ENCODE data around the gene OOEP.

Gene OOEP

DNA sequence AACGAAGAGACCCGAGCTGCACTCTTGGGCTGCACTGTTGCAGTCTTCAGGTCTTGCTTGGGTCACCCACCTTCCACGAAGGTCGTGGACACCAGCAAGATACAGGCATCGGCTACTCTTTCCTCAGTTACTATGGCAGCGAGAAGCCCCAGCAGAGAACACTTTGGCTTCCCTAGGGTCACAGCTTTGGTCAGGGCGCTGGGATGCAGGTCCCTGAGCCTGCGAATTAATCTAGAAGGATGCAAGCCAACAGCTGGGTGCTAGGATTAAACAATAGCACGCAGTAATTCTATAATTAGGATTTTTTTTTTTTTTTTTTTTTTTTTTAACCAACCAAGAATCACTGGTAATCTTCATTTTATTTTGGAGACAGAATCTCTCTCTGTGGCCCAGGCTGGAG, 5.1 kb downstream of the OOEP start:
- no peak for DNase-seq (ENCODE audit: low read depth)

DNA sequence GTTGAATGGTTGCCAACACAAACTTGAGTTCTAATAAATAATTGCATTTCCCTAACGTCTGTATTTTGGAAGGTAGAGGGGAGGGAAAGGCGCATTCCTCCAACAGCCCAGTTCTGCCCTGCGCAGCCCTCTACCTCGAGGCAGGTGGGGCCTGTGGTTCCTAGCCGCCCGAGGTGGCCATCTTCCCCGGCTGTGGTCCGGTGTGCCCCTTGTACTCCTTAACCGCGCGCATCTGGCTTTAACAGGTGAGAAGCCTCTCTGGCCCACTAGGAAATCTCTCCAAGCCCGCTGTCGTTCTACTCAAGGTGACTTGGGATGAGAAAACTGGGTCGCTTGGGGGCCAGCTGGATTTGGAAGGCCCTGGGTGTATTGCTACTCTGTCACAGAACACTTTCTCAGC, 5.6 kb downstream of the OOEP start:
- DNase-seq (ENCODE audit: low read depth) = no peak

DNA sequence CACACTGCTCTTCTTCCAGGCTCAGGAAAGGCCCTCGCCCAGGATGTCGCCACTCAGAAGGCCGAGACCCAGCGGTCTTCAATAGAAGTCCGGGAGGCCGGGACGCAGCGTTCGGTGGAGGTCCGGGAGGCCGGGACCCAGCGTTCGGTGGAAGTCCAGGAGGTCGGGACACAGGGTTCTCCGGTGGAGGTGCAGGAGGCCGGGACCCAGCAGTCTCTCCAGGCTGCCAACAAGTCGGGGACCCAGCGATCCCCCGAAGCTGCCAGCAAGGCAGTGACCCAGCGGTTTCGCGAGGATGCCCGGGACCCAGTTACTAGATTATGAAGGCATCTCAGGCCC, 6.2 kb downstream of the OOEP start:
- DNase-seq (ENCODE audit: low read depth) = no peak

DNA sequence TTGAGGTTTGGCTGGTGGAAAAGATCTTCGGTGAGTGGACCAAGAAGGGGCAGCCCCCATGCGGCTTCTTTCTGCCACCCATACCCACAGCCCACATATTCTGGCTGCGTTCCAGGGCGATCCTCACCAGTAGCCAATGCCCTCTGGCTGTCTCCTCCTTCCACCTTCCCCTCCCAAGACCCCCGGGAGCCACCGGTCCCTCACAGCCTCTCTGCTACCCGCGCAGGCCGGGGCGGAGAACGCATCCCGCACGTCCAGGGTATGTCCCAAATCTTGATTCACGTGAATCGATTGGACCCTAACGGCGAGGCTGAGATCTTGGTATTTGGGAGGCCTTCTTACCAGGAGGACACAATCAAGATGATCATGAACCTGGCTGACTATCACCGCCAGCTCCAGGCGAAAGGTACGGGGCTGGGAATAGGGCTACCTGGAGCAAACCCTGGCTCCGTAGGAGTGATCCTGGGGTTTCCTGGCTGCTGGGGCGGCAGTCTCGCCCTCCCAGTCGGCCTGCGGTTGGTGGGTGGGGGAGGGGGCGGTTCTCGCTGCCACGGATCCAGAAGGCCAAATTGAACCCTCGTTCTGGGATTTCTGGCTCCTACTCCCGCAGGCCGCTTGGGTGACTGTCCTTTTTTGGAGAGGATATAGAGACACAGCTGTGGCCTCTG, 6.7 kb downstream of the OOEP start:
- no peak for DNase-seq (ENCODE audit: low read depth)

DNA sequence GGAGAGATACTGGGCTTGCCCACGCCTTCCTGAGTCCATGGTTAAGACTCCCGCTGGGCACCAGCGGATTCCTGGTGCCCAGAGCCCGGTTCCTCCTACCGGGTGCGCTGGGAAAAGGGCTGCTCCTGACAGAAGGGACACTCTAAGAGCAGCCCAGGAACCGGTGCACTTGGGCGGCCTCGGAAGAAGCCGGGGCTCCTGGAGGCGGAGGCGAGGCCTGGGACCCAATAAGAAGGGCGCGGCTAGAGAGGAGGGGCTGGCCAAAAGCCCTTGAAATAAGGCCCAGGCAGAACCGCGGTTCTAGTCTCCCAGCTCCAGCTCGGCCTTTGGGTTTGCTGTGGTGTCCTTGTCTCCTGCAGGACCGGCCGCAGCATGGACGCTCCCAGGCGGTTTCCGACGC, 7.3 kb downstream of the OOEP start, which contains the start of gene KHDC3L:
Gene KHDC3L, plus strand, starts transcription at position 301 of the 400 bp plus-strand sequence. Its CDS starts 72 bp downstream, at position 373.
- DNase-seq (ENCODE audit: low read depth) = no peak

DNA sequence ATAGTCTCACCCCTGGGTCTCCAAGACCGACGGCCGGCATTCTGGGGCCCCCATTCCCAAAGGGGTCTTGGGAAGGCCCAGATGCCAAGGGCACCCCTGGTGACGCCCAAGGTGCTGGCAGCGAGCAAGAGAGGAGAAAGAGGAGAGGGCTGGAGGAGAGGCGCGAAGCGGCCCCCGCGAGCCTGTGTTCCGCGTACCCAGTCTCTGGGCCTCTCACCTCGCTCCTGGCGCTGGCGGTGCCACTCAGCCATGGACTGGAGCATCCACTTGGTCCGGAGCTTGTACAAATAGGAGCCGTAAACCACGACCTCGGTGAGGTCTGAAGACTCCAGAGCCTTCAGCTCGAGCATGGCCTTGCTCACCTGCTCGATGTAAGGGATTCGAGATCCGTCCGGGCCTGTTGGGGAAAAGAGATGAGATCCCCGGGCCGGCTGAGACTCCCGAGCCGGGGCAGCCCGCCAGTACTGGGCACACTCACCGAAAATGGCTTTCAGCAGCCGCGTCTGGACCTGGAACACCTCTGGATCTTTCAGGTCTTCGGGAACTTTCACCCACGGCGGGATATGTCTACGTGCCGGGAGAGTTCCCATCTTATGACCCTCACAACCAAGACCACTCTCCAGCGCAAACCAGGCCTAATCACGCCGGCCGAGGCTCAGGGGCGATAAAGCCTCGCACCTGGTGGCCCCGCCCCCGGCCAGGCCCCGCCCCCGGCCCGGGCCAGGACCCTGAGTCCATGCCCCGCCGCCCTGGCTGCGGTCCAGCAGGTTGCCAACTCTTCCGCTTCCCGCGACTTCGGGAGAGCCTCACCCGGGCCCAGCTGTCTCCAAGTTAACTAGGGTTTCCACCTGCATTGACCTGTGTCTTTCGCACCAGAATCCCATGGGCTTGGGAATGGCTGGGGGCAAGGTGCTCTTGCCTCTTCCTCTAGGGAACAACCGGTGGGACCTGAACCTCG, 15.8 kb downstream of the OOEP start, which contains the start of gene DPPA5:
Gene DPPA5, minus strand, starts transcription at position 641 of the 958 bp plus-strand sequence. Its CDS starts 51 bp downstream, at position 590.
- DNase-seq (ENCODE audit: low read depth) = no peak

DNA sequence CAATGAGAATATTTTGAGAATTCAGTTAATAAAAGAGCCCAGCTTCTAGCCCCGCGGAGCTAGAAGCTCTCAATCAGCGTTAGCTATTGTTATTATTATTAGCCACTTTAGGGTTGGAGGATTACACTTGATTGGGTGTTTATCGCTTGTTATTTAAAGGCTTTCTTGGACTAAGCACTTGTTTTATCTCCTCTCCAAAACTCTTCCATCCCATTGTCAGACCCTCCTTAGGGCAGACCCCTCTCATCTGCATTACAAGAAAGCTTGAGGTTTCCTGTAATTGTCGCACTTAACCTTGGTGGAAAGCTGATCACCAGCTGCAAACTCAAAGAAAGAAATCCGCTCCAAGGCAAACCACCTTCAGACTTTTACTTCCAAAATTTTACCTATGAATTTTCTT, 20.4 kb downstream of the OOEP start:
- no peak for DNase-seq (ENCODE audit: low read depth)

DNA sequence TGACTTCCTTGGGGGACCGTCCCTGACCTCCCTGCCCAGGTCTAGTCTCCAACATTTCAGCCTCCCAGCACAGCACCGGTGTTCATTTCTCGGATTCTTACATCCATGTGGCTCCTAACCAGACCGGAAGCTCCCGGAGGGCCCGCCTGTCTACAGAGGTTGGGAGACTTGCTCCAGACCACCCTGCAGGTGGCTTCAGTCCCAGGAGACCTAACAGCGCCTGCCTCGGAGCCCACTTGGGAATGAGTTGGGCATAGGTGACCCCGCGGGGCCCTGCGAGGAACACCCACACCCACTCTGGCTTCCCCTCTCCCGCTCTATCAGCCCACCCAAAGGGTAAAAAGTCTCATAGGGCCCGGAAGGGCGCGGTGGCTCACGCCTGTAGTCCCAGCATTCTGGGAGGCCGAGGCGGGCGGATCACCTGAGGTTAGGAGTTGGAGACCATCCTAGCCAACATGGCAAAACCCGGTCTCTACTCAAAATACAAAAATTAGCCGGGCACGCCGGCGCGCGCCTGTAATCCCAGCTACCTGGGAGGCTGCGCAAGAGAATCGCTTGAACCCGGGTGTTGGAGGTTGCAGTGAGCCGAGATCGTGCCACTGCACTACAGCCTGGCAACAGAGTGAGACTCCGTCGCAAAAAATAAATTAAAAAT, 21.0 kb downstream of the OOEP start:
- DNase-seq (ENCODE audit: low read depth) = no peak

DNA sequence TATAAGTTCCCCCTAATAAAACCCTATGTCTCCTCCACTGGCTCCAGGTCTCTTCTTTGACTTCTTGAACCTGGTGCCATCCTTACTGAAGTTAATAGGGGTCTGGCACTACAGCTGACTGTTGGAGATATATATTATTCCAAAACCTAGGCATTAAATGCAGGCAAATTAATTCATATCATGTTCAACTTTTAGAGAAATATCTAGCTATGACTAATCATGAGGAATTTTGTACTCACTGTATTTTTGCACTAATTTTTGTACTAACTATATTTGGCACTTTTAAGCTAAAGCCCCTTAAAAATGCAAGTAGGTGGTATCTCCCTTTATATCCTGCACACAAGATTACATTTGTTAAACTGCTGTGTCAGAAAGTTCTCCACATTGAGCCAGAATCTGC, 26.5 kb downstream of the OOEP start:
- no peak for DNase-seq (ENCODE audit: low read depth)

DNA sequence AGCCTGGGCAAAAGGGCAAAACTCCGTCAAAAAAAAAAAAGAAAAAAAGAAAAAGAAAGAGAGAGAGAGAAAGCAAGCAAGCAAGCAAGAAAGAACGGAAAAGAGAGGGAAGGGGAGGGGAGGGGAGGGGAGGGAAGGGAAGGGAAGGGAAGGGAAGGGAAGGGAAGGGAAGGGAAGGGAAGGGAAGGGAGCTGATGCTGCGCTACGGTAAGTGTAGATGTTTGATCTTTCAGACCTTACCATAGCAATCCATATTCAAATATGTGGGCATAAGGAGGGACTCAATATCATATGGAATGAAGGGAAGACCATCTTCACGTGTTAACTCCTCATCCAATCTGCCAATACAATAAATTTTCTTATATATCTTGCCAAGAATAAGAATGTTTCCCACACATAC, 27.5 kb downstream of the OOEP start:
- DNase-seq (ENCODE audit: low read depth) = no peak

DNA sequence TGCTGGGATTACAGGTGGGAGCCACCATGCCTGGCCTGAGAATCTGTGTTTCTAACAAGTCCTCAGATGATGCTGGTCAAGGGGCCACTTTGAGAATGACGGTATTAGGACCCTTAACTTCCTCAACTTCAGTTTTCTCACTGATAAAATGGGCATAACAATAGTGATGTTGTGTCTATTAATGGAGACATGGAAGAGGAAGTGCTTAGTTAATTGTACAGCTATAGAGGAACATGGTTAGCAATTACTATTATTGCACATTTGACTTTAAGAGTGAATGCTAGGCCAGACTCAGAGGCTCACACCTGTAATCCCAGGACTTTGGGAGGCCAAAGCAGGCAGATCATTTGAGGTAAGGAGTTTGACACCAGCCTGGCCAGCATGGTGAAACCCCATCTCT, 28.4 kb downstream of the OOEP start:
- DNase-seq (ENCODE audit: low read depth) = no peak

DNA sequence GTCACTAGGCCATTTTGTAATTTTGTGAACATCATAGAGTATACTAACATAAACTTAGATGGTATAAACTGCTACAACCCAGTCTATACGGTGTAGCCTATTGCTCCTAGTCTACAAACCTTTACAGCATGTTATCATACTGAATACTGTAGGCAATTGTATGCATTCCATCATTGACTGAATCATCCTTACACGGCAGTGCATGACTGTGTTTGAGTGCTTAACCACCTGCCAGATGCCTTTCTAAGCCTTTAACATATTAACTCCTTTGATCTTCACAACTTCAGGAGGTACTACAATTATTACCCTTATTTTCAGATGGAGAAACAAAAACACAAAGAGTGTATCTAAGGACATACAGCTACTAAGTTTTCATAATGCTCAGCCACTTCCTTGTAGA, 29.6 kb downstream of the OOEP start:
- DNase-seq (ENCODE audit: low read depth) = no peak

DNA sequence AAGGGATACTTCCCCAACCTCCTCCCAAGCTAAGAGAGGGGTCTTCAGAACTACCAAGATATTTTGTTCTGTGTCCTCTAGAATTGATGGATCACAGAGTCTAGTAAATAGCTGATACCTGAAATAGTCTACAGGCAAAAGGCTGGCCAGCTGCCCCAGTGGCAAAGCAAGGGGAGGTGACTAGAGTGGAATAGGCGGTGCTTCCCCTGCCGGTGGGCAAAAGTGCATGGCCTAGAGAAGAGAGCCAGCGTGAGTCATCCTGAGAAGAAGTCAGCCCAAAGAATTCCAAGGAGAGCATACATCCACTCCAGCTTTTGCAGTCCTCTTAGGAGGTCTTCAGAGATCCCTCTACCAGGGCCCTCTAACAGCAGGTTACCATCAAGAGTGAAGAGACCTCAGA, 30.4 kb downstream of the OOEP start:
- no peak for DNase-seq (ENCODE audit: low read depth)

DNA sequence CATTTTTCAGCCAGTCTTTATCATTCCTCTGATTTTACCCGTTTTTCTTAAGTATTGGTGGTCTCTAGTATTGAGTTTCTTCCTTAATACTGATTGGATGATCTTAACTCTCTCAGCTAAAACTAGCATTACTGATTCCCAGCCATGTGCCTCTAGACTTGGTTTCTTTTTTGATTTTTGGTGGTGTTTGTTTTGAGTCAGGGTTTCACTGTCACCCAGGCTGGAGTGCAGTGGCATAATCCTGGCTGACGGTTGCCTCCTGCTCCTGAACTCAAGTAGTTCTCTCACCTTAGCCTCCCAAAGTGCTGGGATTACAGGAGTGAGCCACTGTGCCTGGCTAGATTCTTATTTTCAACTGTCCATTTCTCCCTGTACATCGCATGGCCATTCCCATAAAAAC, 40.5 kb downstream of the OOEP start:
- DNase-seq (ENCODE audit: low read depth) = no peak

DNA sequence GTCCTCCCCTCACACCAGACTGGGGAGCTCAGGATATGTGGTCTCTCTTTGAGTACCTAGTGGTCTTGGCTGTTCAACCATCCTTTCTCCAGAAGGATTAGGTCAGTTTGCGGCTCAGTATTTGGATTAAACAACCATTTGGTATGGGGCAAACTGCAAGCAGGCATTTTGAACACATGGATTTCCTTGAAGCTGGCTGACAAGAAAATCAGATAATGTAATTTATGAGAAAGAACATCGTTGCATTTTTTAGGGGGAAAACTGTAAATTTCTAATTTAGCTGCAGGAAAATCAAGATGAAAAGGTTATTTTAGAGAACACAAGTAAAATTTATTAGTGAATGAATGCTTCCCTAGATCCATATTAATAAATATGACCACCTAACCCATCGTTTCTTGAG, 40.9 kb downstream of the OOEP start:
- DNase-seq (ENCODE audit: low read depth) = no peak

DNA sequence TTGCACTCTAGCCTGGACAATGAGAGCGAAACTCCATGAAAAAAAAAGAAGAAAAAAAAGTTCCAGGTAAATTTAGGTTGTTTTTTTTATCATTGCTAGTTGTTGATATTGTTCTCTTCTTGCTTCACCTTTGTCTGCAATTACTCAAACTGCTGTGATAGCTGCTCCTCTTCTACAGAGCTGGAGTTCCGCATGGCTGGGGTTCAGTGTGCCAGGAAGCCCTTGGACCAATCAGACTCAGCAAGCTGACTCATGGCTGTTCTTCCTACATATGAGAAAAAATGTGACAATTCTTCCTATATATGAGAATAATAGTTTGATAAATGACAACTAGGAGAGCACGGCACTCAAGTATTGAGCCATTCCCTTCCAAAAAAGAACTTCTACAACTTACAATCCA, 44.0 kb downstream of the OOEP start:
- DNase-seq (ENCODE audit: low read depth) = no peak

DNA sequence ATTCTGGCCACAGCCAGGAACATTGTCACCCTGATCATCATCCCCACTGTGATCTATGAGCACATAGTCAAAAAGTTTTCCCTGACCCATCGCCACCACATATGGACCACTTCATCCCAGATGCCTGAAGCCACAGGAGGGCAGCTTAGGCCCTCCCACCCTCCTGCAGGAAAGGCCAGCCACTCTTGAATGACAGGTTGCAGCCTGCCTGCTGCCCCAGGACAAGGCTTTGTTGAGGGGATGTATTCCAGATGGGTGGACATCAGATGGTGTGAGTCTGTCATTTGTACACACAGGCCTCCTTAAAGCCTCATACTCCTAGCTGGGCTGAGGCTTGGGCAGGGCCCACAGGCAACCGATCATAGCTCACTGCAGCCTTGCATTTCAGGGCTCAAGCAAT, 46.4 kb downstream of the OOEP start:
- DNase-seq (ENCODE audit: low read depth) = no peak
